Endothelial cell of umbilical vein (primary cell): ENCODE data around the gene PTPRQ. TPM values are rescaled to one million over a fixed set of nuclear protein-coding genes. Genes with fewer than 3 reads are reported as not detected.

ENCODE experiments used
- BruUV-seq: library from RNA; stranded (reverse); fragments of 400-500 nt; replicated peaks from 2 replicates; lab custom pipeline; 2021; lab: Mats Ljungman, UMichigan
- CTCF ChIA-PET: fragments of 300-600, 350-600 bp; sonication (Branson Sonifier 250); formaldehyde crosslinking; loops from one replicate; lab custom pipeline; 2021; ENCODE audit warnings: antibody characterized with exemption, inconsistent platforms; lab: Charles Lee
- POLR2A ChIA-PET: fragments of 300-600, 350-600 bp; sonication (Branson Sonifier 250); formaldehyde crosslinking; loops from one replicate; lab custom pipeline; 2021; ENCODE audit warnings: antibody characterized with exemption, inconsistent platforms; lab: Charles Lee
- DNase-seq: peaks from one replicate; pipeline ENCODE4 v3.0.0-alpha.2; 2011; ENCODE audit warnings: low read depth, low spot score
- FAIRE-seq: peaks from 2 replicates; lab custom pipeline; 2011; peaks lifted over from hg19 to GRCh38; lab: Jason Lieb, UNC
- H2AFZ ChIP-seq: 2 replicates; pipeline ENCODE4 v1.6.0; 2012; ENCODE audit warnings: low read depth, low read length, control low read depth, inconsistent platforms
- H3K27ac ChIP-seq: 2 replicates; pipeline ENCODE4 v1.5.1; 2011; ENCODE audit warnings: low read depth, mild to moderate bottlenecking, control low read depth, low read length, moderate library complexity; ENCODE audit not compliant: insufficient read depth
- H3K27me3 ChIP-seq, 2 experiments: 2 replicates each; pipeline versions ENCODE4 v1.6.0 to v1.6.1; 2011; ENCODE audit warnings: low read length in 2 of 2, mixed read lengths in 1 of 2; ENCODE audit not compliant: control insufficient read depth in 2 of 2, insufficient read depth in 2 of 2
- H3K36me3 ChIP-seq, 2 experiments: 2 replicates in 1 of 2; 3 replicates in 1 of 2; pipeline ENCODE4 v1.5.1; 2011; ENCODE audit warnings: low read length in 2 of 2, mild to moderate bottlenecking in 1 of 2, moderate library complexity in 1 of 2; ENCODE audit not compliant: control insufficient read depth in 2 of 2, insufficient read depth in 2 of 2; ENCODE audit errors: extremely low read depth in 1 of 2
- H3K4me1 ChIP-seq: 3 replicates; pipeline ENCODE4 v1.5.1; 2011; ENCODE audit warnings: mild to moderate bottlenecking, low read length; ENCODE audit not compliant: control insufficient read depth, insufficient read depth; ENCODE audit errors: extremely low read depth
- H3K4me2 ChIP-seq: 2 replicates; pipeline ENCODE4 v1.6.1; 2011; ENCODE audit warnings: low read length, control low read depth, mixed read lengths; ENCODE audit not compliant: insufficient read depth
- H3K4me3 ChIP-seq, 3 experiments: fragments of 200-600 bp in 1 of 3; sonication (generic), shearing (Covaris generic) in 1 of 3; replicated peaks in 1 of 3; 2 replicates each; pipeline ENCODE4 v1.5.1; 2011 to 2016; ENCODE audit warnings: control low read depth in 3 of 3, low read length in 3 of 3, mild to moderate bottlenecking in 2 of 3, inconsistent platforms in 1 of 3, low read depth in 1 of 3, moderate library complexity in 1 of 3; ENCODE audit not compliant: insufficient read depth in 1 of 3
- H3K79me2 ChIP-seq: 2 replicates; pipeline ENCODE4 v1.6.0; 2012; ENCODE audit warnings: low read length, inconsistent platforms; ENCODE audit not compliant: control insufficient read depth, insufficient read depth
- H3K9ac ChIP-seq: replicated peaks from 2 replicates; pipeline ENCODE3; 2011; ENCODE audit warnings: low read length, control low read depth; ENCODE audit not compliant: insufficient read depth; ENCODE audit errors: extremely low read depth
- H3K9me1 ChIP-seq: replicated peaks from 3 replicates; pipeline ENCODE4 v1.6.0; 2011; ENCODE audit warnings: mild to moderate bottlenecking, low read length; ENCODE audit not compliant: control insufficient read depth, insufficient read depth; ENCODE audit errors: extremely low read depth
- H3K9me3 ChIP-seq: replicated peaks from 2 replicates; pipeline ENCODE4 v1.5.1; 2012; ENCODE audit warnings: low read length, inconsistent platforms; ENCODE audit not compliant: control insufficient read depth, insufficient read depth
- H4K20me1 ChIP-seq: replicated peaks from 2 replicates; pipeline ENCODE3; 2011; ENCODE audit warnings: mild to moderate bottlenecking, low read length; ENCODE audit not compliant: control insufficient read depth, insufficient read depth; ENCODE audit errors: extremely low read depth
- CTCF ChIP-seq, 2 donors: IDR thresholded peaks; 1 replicate in 1 of 2; 2 replicates in 1 of 2; pipeline ENCODE4 v1.5.1; 2011; ENCODE audit warnings: low read length in 2 of 2, mild to moderate bottlenecking in 2 of 2, moderate library complexity in 2 of 2, control low read depth in 1 of 2, inconsistent platforms in 1 of 2, low read depth in 1 of 2; ENCODE audit not compliant: insufficient read depth in 1 of 2; ENCODE audit errors: extremely low read depth in 1 of 2
- EZH2 ChIP-seq: IDR thresholded peaks from 2 replicates; pipeline ENCODE4 v1.6.1; 2012; ENCODE audit warnings: borderline replicate concordance, low read depth, mild to moderate bottlenecking, moderate library complexity, low read length, inconsistent platforms; ENCODE audit not compliant: severe bottlenecking
- FOS ChIP-seq: IDR thresholded peaks from 2 replicates; pipeline ENCODE4 v1.6.1; 2011; ENCODE audit warnings: mild to moderate bottlenecking, low read length, moderate library complexity, borderline replicate concordance; ENCODE audit not compliant: insufficient read depth
- GATA2 ChIP-seq: IDR thresholded peaks from 2 replicates; pipeline ENCODE4 v1.7.0; 2011; ENCODE audit warnings: low read depth, mild to moderate bottlenecking, moderate library complexity, mixed read lengths, low read length; ENCODE audit not compliant: insufficient read length, insufficient read depth
- MAX ChIP-seq: IDR thresholded peaks from 2 replicates; pipeline ENCODE4 v1.6.1; 2011; ENCODE audit not compliant: insufficient read depth, insufficient read length
- MYC ChIP-seq: IDR thresholded peaks from one replicate; pipeline ENCODE4 v1.6.1; 2011; ENCODE audit warnings: mild to moderate bottlenecking, low read depth, low read length
- POLR2A ChIP-seq: IDR thresholded peaks from 2 replicates; pipeline ENCODE4 v1.6.1; 2012; ENCODE audit warnings: low read depth, mild to moderate bottlenecking, control low read depth, low read length
- POLR2AphosphoS5 ChIP-seq: IDR thresholded peaks from 2 replicates; pipeline ENCODE4 v1.6.1; 2012; ENCODE audit warnings: low read depth, mild to moderate bottlenecking, control low read depth, low read length, moderate library complexity; ENCODE audit not compliant: insufficient read depth
- dilution Hi-C: fragments of 300-500 bp; cut with MboI; formaldehyde crosslinking; loops from one replicate; pipeline ENCODE4 v1.15.0; 2019; ENCODE audit warnings: low sequenced_read_pairs; ENCODE audit not compliant: extremely low pct_ligation_motif_present
- intact Hi-C: fragments of 100-400 bp; cut with micrococcal nuclease; formaldehyde crosslinking; loops from one replicate; pipeline ENCODE4 v1.10.0; 2022
- polyA plus RNA-seq, 4 experiments: library from polyadenylated mRNA; depleted of rRNA in 3 of 4; stranded (reverse) in 3 of 4; unstranded in 1 of 4; fragments of >200 nt; gene quantifications; 2 replicates each; pipeline versions ENCODE4 v1.2.1 to v1.2.3, GENCODE V29; 2011 to 2012; ENCODE audit warnings: missing spikeins in 1 of 4
- total RNA-seq: library from RNA; stranded (reverse); gene quantifications from 2 replicates; pipeline ENCODE4 v1.2.3, GENCODE V29; 2021

PTPRQ gene
- total and polyA plus RNA-seq, 2 donors (not counting 3 experiments of a cell fraction or from before 2014, with no cell fraction given) = not detected

GRCh38 chr12:80404629-80405028 is 39.4 kb upstream of the PTPRQ start:
- no peak overlapping the region for H3K9ac ChIP-seq
- FAIRE-seq = no peak
- BruUV-seq = no TSS peak
- H3K27me3 ChIP-seq = no peaks in the 10 kb centered on the region
- H3K36me3 ChIP-seq = no peaks in the 10 kb centered on the region
- no peak overlapping the region for H3K4me2 ChIP-seq
- no peak overlapping the region for H3K4me3 ChIP-seq
- TF ChIP-seq POLR2AphosphoS5 (no peak), FOS (no peak), MYC (no peak), GATA2 (no peak), CTCF (IDR thresholded peaks at IDR 0.05; ENCODE audit: extremely low read depth in 1 of 2, insufficient read depth in 1 of 2, low read depth in 1 of 2, low read length in 2 of 2) (no peak), MAX (no peak), POLR2A (no peak), EZH2 (no peak)
- POLR2A ChIA-PET = no interaction called here
- H3K27ac ChIP-seq = no peak overlapping the region
- dilution Hi-C loops = no loop called here
- intact Hi-C loops = loop anchor here (10.0 kb wide), 1 partner anchor 1000 kb away; no protein-coding TSS in a partner anchor
- CTCF ChIA-PET = no interaction called here
- no peaks in the 10 kb centered on the region for H3K79me2 ChIP-seq
- no peak overlapping the region for H2AFZ ChIP-seq
- H3K4me1 ChIP-seq = no peaks in the 10 kb centered on the region
- no peaks in the 10 kb centered on the region for H3K9me1 ChIP-seq
- H3K9me3 ChIP-seq = no peaks in the 10 kb centered on the region
- DNase-seq = no peak
- H4K20me1 ChIP-seq = no peaks in the 10 kb centered on the region
